Neural cell (in vitro differentiated cells): ENCODE results near the gene DCDC2B. TPM values are rescaled to one million over a fixed set of nuclear protein-coding genes. Genes with fewer than 3 reads are reported as not detected.

ENCODE experiments used
- H2AFZ ChIP-seq: fragments of 200-600, 300-800 bp; sonication (generic), shearing (Covaris generic); 2 replicates; pipeline ENCODE4 v1.6.0; 2014; ENCODE audit warnings: low read depth, mild to moderate bottlenecking, antibody characterized with exemption, low read length, moderate library complexity
- H3F3A ChIP-seq: fragments of 200-600 bp; shearing (Covaris generic); 2 replicates; pipeline ENCODE4 v1.6.1; 2016; ENCODE audit warnings: mild to moderate bottlenecking, moderate library complexity, mixed read lengths, antibody characterized with exemption, low read length; ENCODE audit not compliant: insufficient read depth, poor library complexity, severe bottlenecking
- H3K27ac ChIP-seq: fragments of 200-600, 300-800 bp; sonication (generic), shearing (Covaris generic); 2 replicates; pipeline ENCODE4 v1.5.1; 2014; ENCODE audit warnings: mild to moderate bottlenecking, low read length, moderate library complexity
- H3K27me3 ChIP-seq: fragments of 300-800, 200-600 bp; sonication (generic), shearing (Covaris generic); 2 replicates; pipeline ENCODE4 v1.6.0; 2014; ENCODE audit warnings: mild to moderate bottlenecking, low read depth, low read length, moderate library complexity; ENCODE audit not compliant: insufficient read depth
- H3K36me3 ChIP-seq: fragments of 300-800, 200-600 bp; sonication (generic), shearing (Covaris generic); 2 replicates; pipeline ENCODE4 v1.5.1; 2014; ENCODE audit warnings: mild to moderate bottlenecking, antibody characterized with exemption, low read length, moderate library complexity; ENCODE audit not compliant: insufficient read depth
- H3K4me2 ChIP-seq: fragments of 300-800, 200-600 bp; sonication (generic), shearing (Covaris generic); 2 replicates; pipeline ENCODE4 v1.6.0; 2014; ENCODE audit warnings: mild to moderate bottlenecking, low read length
- H3K4me3 ChIP-seq: fragments of 300-800, 200-600 bp; sonication (generic), shearing (Covaris generic); 2 replicates; pipeline ENCODE4 v1.5.1; 2014; ENCODE audit warnings: mild to moderate bottlenecking, low read length, moderate library complexity
- H3K79me2 ChIP-seq: fragments of 200-600 bp; shearing (Covaris generic); replicated peaks from 2 replicates; pipeline ENCODE4 v1.6.0; 2014; ENCODE audit warnings: mild to moderate bottlenecking, low read length, moderate library complexity; ENCODE audit not compliant: insufficient read depth
- H3K9ac ChIP-seq: fragments of 300-800, 200-600 bp; sonication (generic), shearing (Covaris generic); 2 replicates; pipeline ENCODE4 v1.6.1; 2016; ENCODE audit warnings: mild to moderate bottlenecking, low read length, mixed read lengths
- H3K9me2 ChIP-seq: fragments of 200-600 bp; shearing (Covaris generic); 2 replicates; pipeline ENCODE4 v1.6.1; 2016; ENCODE audit warnings: mild to moderate bottlenecking, low read length, mixed read lengths; ENCODE audit not compliant: insufficient read depth
- H3K9me3 ChIP-seq: fragments of 200-600, 300-800 bp; sonication (generic), shearing (Covaris generic); 2 replicates; pipeline ENCODE4 v1.6.1; 2016; ENCODE audit warnings: mild to moderate bottlenecking, mixed run types, low read length, moderate library complexity, mixed read lengths
- H4K20me1 ChIP-seq: fragments of 200-600 bp; shearing (Covaris generic); 2 replicates; pipeline ENCODE4 v1.6.1; 2016; ENCODE audit warnings: mild to moderate bottlenecking, mixed run types; ENCODE audit not compliant: insufficient read depth
- EP300 ChIP-seq: fragments of 450-650 bp; conservative IDR thresholded peaks from 2 replicates; pipeline ENCODE4 v1.6.1; 2014; ENCODE audit warnings: antibody characterized with exemption, mild to moderate bottlenecking, moderate library complexity; ENCODE audit not compliant: poor library complexity, severe bottlenecking
- EZH2 ChIP-seq: fragments of 200-600, 300-800 bp; shearing (Covaris generic), sonication (generic); IDR thresholded peaks from 2 replicates; pipeline ENCODE4 v1.6.1; 2014; ENCODE audit warnings: antibody characterized with exemption, low read length, borderline replicate concordance, mild to moderate bottlenecking; ENCODE audit not compliant: insufficient read depth, poor library complexity, severe bottlenecking
- MXI1 ChIP-seq: fragments of 450-650 bp; conservative IDR thresholded peaks from 2 replicates; pipeline ENCODE4 v1.6.1; 2014; ENCODE audit warnings: antibody characterized with exemption, mild to moderate bottlenecking; ENCODE audit not compliant: poor library complexity, severe bottlenecking
- POLR2AphosphoS5 ChIP-seq: IDR thresholded peaks from 2 replicates; pipeline ENCODE4 v1.6.1; 2012
- RAD21 ChIP-seq: fragments of 450-650 bp; conservative IDR thresholded peaks from 2 replicates; pipeline ENCODE4 v1.6.1; 2014; ENCODE audit warnings: antibody characterized with exemption, mild to moderate bottlenecking, moderate library complexity
- SMC3 ChIP-seq: fragments of 450-650 bp; conservative IDR thresholded peaks from 2 replicates; pipeline ENCODE4 v1.6.1; 2014; ENCODE audit warnings: antibody characterized with exemption, mild to moderate bottlenecking, moderate library complexity; ENCODE audit not compliant: poor library complexity
- TAF1 ChIP-seq: IDR thresholded peaks from 2 replicates; pipeline ENCODE4 v1.6.1; 2012; ENCODE audit warnings: low read depth
- polyA minus RNA-seq: library from RNA; depleted of rRNA, polyadenylated mRNA; stranded (reverse); fragments of >200 nt; gene quantifications from 2 replicates; pipeline ENCODE4 v1.2.3, GENCODE V29; 2014
- polyA plus RNA-seq: library from polyadenylated mRNA; depleted of rRNA; stranded (reverse); fragments of >200 nt; gene quantifications from 2 replicates; pipeline ENCODE4 v1.2.3, GENCODE V29; 2014
- TF ChIP-seq, protein P1 (sequence below): IDR thresholded peaks from 2 replicates; pipeline ENCODE4 v1.6.1; 2012; ENCODE audit warnings: borderline replicate concordance
- TF ChIP-seq, protein P2 (sequence below): fragments of 450-650 bp; IDR thresholded peaks from 2 replicates; pipeline ENCODE4 v1.5.1; 2014; ENCODE audit warnings: antibody characterized with exemption, mild to moderate bottlenecking, moderate library complexity; ENCODE audit not compliant: poor library complexity, severe bottlenecking

DCDC2B gene
- polyA plus RNA-seq: not detected in 2 replicates
- not detected in 2 replicates for polyA minus RNA-seq

DNA sequence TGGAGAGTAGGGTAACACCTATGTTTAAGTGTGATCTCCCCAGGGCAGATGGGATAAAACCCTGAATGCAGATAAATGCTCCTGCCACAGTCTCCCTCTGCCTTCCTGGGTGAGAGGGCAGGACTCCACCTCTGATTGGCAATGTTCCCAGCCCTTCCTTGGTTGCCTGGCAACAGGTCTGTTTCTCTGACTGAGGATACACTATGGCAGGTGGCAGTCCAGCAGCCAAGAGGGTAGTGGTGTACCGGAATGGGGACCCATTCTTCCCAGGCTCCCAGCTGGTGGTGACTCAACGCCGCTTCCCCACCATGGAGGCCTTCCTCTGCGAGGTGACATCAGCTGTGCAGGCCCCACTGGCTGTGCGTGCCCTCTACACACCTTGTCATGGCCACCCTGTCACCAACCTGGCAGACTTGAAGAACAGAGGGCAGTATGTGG, at the start of gene DCDC2B:
TSS of gene DCDC2B (plus strand) at position 199 of the 438 bp plus-strand sequence. CDS start at position 204, 5 bp downstream.
- Histone ChIP-seq H3K79me2 (peaks cover 7% of the 10 kb centered on the region), H3K4me3 (no peak within 1 kb of the TSS), H3K27me3 (no peaks in the 10 kb centered on the region), H3K36me3 (no peaks in the 10 kb centered on the region), H3F3A (no peaks in the 10 kb centered on the region), H2AFZ (no peak within 1 kb of the TSS), H3K4me2 (no peak within 1 kb of the TSS), H3K27ac (no peak within 1 kb of the TSS), H3K9ac (no peak within 1 kb of the TSS), H3K9me2 (no peaks in the 10 kb centered on the region), H3K9me3 (no peaks in the 10 kb centered on the region), H4K20me1 (no peaks in the 10 kb centered on the region)
- TF ChIP-seq TAF1 (no peak), MXI1 (no peak), RAD21 (no peak), SMC3 (no peak), EP300 (no peak), EZH2 (no peak)

DNA sequence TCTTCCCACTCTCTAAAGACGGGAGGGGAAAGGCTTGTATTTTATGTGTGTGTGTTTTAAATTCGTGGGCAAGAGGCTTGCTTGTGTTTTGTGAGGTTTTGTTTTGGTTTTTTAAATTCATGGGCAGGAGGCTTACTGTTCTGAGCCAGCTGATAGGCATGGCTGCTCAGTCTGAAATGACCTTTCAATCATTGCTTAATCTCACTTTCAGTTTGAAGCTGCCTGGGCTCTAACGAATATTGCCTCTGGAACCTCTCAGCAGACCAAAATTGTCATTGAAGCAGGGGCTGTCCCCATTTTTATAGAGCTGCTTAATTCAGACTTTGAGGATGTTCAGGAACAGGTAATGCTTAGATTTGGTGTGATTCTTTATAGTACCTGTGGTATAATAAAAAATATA, 49.7 kb upstream of the DCDC2B start:
- H3K36me3 ChIP-seq: peaks cover 3% of the 10 kb centered on the region
- H3F3A ChIP-seq: no peaks in the 10 kb centered on the region
- H3K4me3 ChIP-seq: no peak overlapping the region
- H3K9ac ChIP-seq: no peak overlapping the region
- TF ChIP-seq SMC3: no peak
- TF ChIP-seq, protein P1, sequence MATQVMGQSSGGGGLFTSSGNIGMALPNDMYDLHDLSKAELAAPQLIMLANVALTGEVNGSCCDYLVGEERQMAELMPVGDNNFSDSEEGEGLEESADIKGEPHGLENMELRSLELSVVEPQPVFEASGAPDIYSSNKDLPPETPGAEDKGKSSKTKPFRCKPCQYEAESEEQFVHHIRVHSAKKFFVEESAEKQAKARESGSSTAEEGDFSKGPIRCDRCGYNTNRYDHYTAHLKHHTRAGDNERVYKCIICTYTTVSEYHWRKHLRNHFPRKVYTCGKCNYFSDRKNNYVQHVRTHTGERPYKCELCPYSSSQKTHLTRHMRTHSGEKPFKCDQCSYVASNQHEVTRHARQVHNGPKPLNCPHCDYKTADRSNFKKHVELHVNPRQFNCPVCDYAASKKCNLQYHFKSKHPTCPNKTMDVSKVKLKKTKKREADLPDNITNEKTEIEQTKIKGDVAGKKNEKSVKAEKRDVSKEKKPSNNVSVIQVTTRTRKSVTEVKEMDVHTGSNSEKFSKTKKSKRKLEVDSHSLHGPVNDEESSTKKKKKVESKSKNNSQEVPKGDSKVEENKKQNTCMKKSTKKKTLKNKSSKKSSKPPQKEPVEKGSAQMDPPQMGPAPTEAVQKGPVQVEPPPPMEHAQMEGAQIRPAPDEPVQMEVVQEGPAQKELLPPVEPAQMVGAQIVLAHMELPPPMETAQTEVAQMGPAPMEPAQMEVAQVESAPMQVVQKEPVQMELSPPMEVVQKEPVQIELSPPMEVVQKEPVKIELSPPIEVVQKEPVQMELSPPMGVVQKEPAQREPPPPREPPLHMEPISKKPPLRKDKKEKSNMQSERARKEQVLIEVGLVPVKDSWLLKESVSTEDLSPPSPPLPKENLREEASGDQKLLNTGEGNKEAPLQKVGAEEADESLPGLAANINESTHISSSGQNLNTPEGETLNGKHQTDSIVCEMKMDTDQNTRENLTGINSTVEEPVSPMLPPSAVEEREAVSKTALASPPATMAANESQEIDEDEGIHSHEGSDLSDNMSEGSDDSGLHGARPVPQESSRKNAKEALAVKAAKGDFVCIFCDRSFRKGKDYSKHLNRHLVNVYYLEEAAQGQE: no peak
- TF ChIP-seq RAD21: no peak
- TF ChIP-seq EZH2: no peak
- no peak for TF ChIP-seq TAF1
- no peak for TF ChIP-seq POLR2AphosphoS5
- TF ChIP-seq MXI1: no peak
- TF ChIP-seq, protein P2, sequence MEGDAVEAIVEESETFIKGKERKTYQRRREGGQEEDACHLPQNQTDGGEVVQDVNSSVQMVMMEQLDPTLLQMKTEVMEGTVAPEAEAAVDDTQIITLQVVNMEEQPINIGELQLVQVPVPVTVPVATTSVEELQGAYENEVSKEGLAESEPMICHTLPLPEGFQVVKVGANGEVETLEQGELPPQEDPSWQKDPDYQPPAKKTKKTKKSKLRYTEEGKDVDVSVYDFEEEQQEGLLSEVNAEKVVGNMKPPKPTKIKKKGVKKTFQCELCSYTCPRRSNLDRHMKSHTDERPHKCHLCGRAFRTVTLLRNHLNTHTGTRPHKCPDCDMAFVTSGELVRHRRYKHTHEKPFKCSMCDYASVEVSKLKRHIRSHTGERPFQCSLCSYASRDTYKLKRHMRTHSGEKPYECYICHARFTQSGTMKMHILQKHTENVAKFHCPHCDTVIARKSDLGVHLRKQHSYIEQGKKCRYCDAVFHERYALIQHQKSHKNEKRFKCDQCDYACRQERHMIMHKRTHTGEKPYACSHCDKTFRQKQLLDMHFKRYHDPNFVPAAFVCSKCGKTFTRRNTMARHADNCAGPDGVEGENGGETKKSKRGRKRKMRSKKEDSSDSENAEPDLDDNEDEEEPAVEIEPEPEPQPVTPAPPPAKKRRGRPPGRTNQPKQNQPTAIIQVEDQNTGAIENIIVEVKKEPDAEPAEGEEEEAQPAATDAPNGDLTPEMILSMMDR: no peak
- TF ChIP-seq EP300: no peak
- H2AFZ ChIP-seq: no peak overlapping the region
- no peak overlapping the region for H3K4me2 ChIP-seq
- H3K9me3 ChIP-seq: no peaks in the 10 kb centered on the region
- no peaks in the 10 kb centered on the region for H4K20me1 ChIP-seq
- H3K27ac ChIP-seq: no peak overlapping the region
- H3K27me3 ChIP-seq: no peaks in the 10 kb centered on the region
- H3K79me2 ChIP-seq: no peaks in the 10 kb centered on the region
- H3K9me2 ChIP-seq: no peaks in the 10 kb centered on the region
